CD14-positive monocyte (primary cell): ENCODE measurements around the gene GRM8. TPM values are rescaled to one million over a fixed set of nuclear protein-coding genes. Genes with fewer than 3 reads are reported as not detected.

Experiments
- DNase-seq, 3 donors: peaks; one replicate each; pipeline ENCODE4 v3.0.0-alpha.2; 2011 to 2022
- H2AFZ ChIP-seq: 2 replicates; pipeline ENCODE4 v1.6.0; 2012; ENCODE audit warnings: mild to moderate bottlenecking, low read depth, low read length, inconsistent platforms; ENCODE audit not compliant: insufficient read depth, poor library complexity, severe bottlenecking
- H3K27ac ChIP-seq, 2 donors: 1 replicate in 1 of 2; 2 replicates in 1 of 2; pipeline ENCODE4 v1.5.1; 2012 to 2013; ENCODE audit warnings: low read length in 2 of 2, control low read depth in 1 of 2, inconsistent platforms in 1 of 2, low read depth in 1 of 2, mild to moderate bottlenecking in 1 of 2
- H3K27me3 ChIP-seq, 2 donors: one replicate each; pipeline versions ENCODE4 v1.6.0 to v1.6.1; 2011 to 2013; ENCODE audit warnings: low read length in 2 of 2; ENCODE audit not compliant: control insufficient read depth in 2 of 2, insufficient read depth in 2 of 2
- H3K36me3 ChIP-seq, 2 donors: replicated peaks in 1 of 2; 1 replicate in 1 of 2; 2 replicates in 1 of 2; pipeline versions ENCODE4 v1.5.1 to v1.6.1; 2012 to 2013; ENCODE audit warnings: low read length in 2 of 2, control low read depth in 1 of 2, inconsistent platforms in 1 of 2, mild to moderate bottlenecking in 1 of 2; ENCODE audit not compliant: insufficient read depth in 2 of 2, control insufficient read depth in 1 of 2
- H3K4me1 ChIP-seq, 2 donors: 1 replicate in 1 of 2; 2 replicates in 1 of 2; pipeline versions ENCODE4 v1.5.1 to v1.6.1; 2012 to 2013; ENCODE audit warnings: low read length in 2 of 2, control low read depth in 1 of 2, inconsistent platforms in 1 of 2, mild to moderate bottlenecking in 1 of 2, moderate library complexity in 1 of 2; ENCODE audit not compliant: insufficient read depth in 2 of 2, control insufficient read depth in 1 of 2
- H3K4me2 ChIP-seq: replicated peaks from 2 replicates; pipeline ENCODE3; 2012; ENCODE audit warnings: low read length, moderate library complexity, mild to moderate bottlenecking; ENCODE audit not compliant: poor library complexity, severe bottlenecking; ENCODE audit errors: extremely low read depth
- H3K4me3 ChIP-seq, 3 experiments: fragments of 200-600 bp in 1 of 3; sonication (generic) in 1 of 3; replicated peaks in 1 of 3; 1 replicate in 2 of 3; 2 replicates in 1 of 3; pipeline ENCODE4 v1.5.1; 2011 to 2013; ENCODE audit warnings: low read length in 3 of 3, mild to moderate bottlenecking in 3 of 3, control low read depth in 2 of 3, low read depth in 2 of 3, inconsistent platforms in 1 of 3, moderate library complexity in 1 of 3
- H3K79me2 ChIP-seq: 2 replicates; pipeline ENCODE4 v1.6.0; 2012; ENCODE audit warnings: mild to moderate bottlenecking, control low read depth, inconsistent platforms, low read length, moderate library complexity; ENCODE audit not compliant: insufficient read depth
- H3K9ac ChIP-seq: 2 replicates; pipeline ENCODE4 v1.6.0; 2017; ENCODE audit warnings: low read length, mild to moderate bottlenecking; ENCODE audit not compliant: insufficient read depth, poor library complexity, severe bottlenecking
- H3K9me3 ChIP-seq, 2 donors: replicated peaks in 1 of 2; 1 replicate in 1 of 2; 2 replicates in 1 of 2; pipeline versions ENCODE4 v1.5.1 to v1.6.1; 2012 to 2013; ENCODE audit warnings: low read length in 2 of 2, control low read depth in 1 of 2; ENCODE audit not compliant: control insufficient read depth in 1 of 2, insufficient read depth in 1 of 2
- H4K20me1 ChIP-seq: 2 replicates; pipeline ENCODE4 v1.6.0; 2012; ENCODE audit warnings: mild to moderate bottlenecking, low read length, control low read depth, moderate library complexity; ENCODE audit not compliant: insufficient read depth
- H3K27ac Mint-ChIP-seq, 7 donors: one replicate each; pipeline ENCODE4 v1.8.0; 2020; ENCODE audit warnings: mild to moderate bottlenecking in 7 of 7, mixed read lengths in 7 of 7, moderate library complexity in 6 of 7, inconsistent platforms in 2 of 7
- H3K27me3 Mint-ChIP-seq, 3 donors: one replicate each; pipeline ENCODE4 v1.8.0; 2021 to 2022; ENCODE audit warnings: low read depth in 3 of 3, mild to moderate bottlenecking in 3 of 3, mixed read lengths in 3 of 3, moderate library complexity in 3 of 3, inconsistent platforms in 1 of 3
- H3K36me3 Mint-ChIP-seq, 2 donors: one replicate each; pipeline ENCODE4 v1.8.0; 2020; ENCODE audit warnings: mixed read lengths in 2 of 2, inconsistent platforms in 1 of 2, mild to moderate bottlenecking in 1 of 2
- H3K4me1 Mint-ChIP-seq: one replicate; pipeline ENCODE4 v1.8.0; 2020; ENCODE audit warnings: mild to moderate bottlenecking, mixed read lengths
- H3K4me3 Mint-ChIP-seq, 2 donors: one replicate each; pipeline ENCODE4 v1.8.0; 2020; ENCODE audit warnings: mild to moderate bottlenecking in 2 of 2, mixed read lengths in 2 of 2, moderate library complexity in 1 of 2
- H3K9me3 Mint-ChIP-seq, 7 donors: one replicate each; pipeline ENCODE4 v1.8.0; 2020 to 2022; ENCODE audit warnings: mixed read lengths in 7 of 7, mild to moderate bottlenecking in 6 of 7, moderate library complexity in 6 of 7, inconsistent platforms in 2 of 7
- CTCF ChIP-seq: fragments of 200-600 bp; IDR thresholded peaks from one replicate; pipeline ENCODE4 v1.8.0; 2022; ENCODE audit warnings: antibody characterized with exemption, mild to moderate bottlenecking
- WGBS: methylation state at CpG from one replicate; pipeline ENCODE4 v1.1.5; 2013; ENCODE audit warnings: missing lambda C conversion rate; ENCODE audit not compliant: insufficient coverage; 5-methylcytosine and 5-hydroxymethylcytosine counted together
- intact Hi-C, 2 donors: fragments of 100-400 bp; cut with micrococcal nuclease; formaldehyde crosslinking; loops; one replicate each; pipeline versions ENCODE4 v1.15.0 to v1.15.1; 2023
- polyA plus RNA-seq, 3 donors: library from polyadenylated mRNA; depleted of rRNA in 1 of 3; unstranded in 2 of 3; stranded (reverse) in 1 of 3; fragments of 300-500 nt in 2 of 3; fragments of >200 nt in 1 of 3; fragmentation: Illumina TruSeq in 2 of 3; gene quantifications; 1 replicate in 2 of 3; 2 replicates in 1 of 3; pipeline ENCODE4 v1.2.3, GENCODE V29; 2012 to 2021

Gene GRM8
- polyA plus RNA-seq, 3 donors, result not detected

GRCh38 chr7:127114742-127115265, 137.9 kb downstream of the GRM8 start:
- Mint-ChIP-seq H3K36me3 (no peaks in the 10 kb centered on the region), H3K9me3 (peaks cover 0 to 8% (median 2%) of the 10 kb centered on the region in 7 donors), H3K4me1 (no peaks in the 10 kb centered on the region), H3K27ac (no peak overlapping the region), H3K4me3 (no peak overlapping the region), H3K27me3 (peaks cover 0 to 2% (median 0%) of the 10 kb centered on the region in 3 donors)
- Histone ChIP-seq H3K9ac (no peak overlapping the region), H3K4me2 (no peak overlapping the region), H3K4me3 (no peak overlapping the region), H3K36me3 (no peaks in the 10 kb centered on the region), H3K4me1 (no peaks in the 10 kb centered on the region), H3K27me3 (no peaks in the 10 kb centered on the region), H3K9me3 (peaks cover 0 to 3% of the 10 kb centered on the region in 2 donors), H3K79me2 (no peaks in the 10 kb centered on the region), H3K27ac (no peak overlapping the region), H4K20me1 (no peaks in the 10 kb centered on the region), H2AFZ (no peak overlapping the region)
- no peak for TF ChIP-seq CTCF
- intact Hi-C loops, result no loop called here
- DNase-seq, result no peak
- WGBS, result 67% methylated on average over 2 of the region's 3 CpGs

- Histone ChIP-seq H3K79me2 (no peaks in the 10 kb centered on the region), H4K20me1 (no peaks in the 10 kb centered on the region), H3K9ac (no peak overlapping the region), H3K4me2 (no peak overlapping the region), H3K9me3 (peaks cover 0 to 3% of the 10 kb centered on the region in 2 donors), H3K27me3 (no peaks in the 10 kb centered on the region), H3K27ac (no peak overlapping the region), H2AFZ (no peak overlapping the region), H3K4me3 (no peak overlapping the region), H3K36me3 (no peaks in the 10 kb centered on the region), H3K4me1 (no peaks in the 10 kb centered on the region)
- WGBS, result 28% methylated on average over 3 of the region's 5 CpGs
- H3K27me3 Mint-ChIP-seq, result no peaks in the 10 kb centered on the region
- H3K4me3 Mint-ChIP-seq, result no peak overlapping the region
- H3K4me1 Mint-ChIP-seq, result no peaks in the 10 kb centered on the region
- DNase-seq, result peak in 1 of 3 donors; percentile 6
- intact Hi-C loops, result no loop called here
- peaks cover 0 to 8% (median 3%) of the 10 kb centered on the region in 7 donors for H3K9me3 Mint-ChIP-seq
- no peak for TF ChIP-seq CTCF
- no peak overlapping the region for H3K27ac Mint-ChIP-seq
- H3K36me3 Mint-ChIP-seq, result no peaks in the 10 kb centered on the region
Observed at GRCh38 chr7:127107601-127108007, 145.1 kb downstream of the GRM8 start.
